Mucosa of descending colon (tissue), 3 donors: Measurements from ENCODE around the gene OPCML. TPM values are rescaled to one million over a fixed set of nuclear protein-coding genes. Genes with fewer than 3 reads are reported as not detected.

ENCODE experiments used
- ATAC-seq: fragments of 200-7000 bp; cut with Tn5 transposase; one replicate; pipeline ENCODE4 v1.9.1; 2020; ENCODE audit warnings: mild to moderate bottlenecking, moderate library complexity
- DNase-seq, 3 donors: peaks; one replicate each; pipeline ENCODE4 v3.0.0-alpha.2; 2020
- H3K36me3 ChIP-seq: fragments of 200-600 bp; one replicate; pipeline ENCODE4 v1.8.0; 2021; ENCODE audit warnings: low read depth, mild to moderate bottlenecking
- H3K4me1 ChIP-seq: fragments of 200-600 bp; one replicate; pipeline ENCODE4 v1.8.0; 2021; ENCODE audit warnings: low read depth, mild to moderate bottlenecking
- H3K4me3 ChIP-seq: fragments of 200-600 bp; one replicate; pipeline ENCODE4 v1.8.0; 2021; ENCODE audit warnings: mild to moderate bottlenecking
- H3K9me3 ChIP-seq: fragments of 200-600 bp; one replicate; pipeline ENCODE4 v1.8.0; 2021; ENCODE audit warnings: mild to moderate bottlenecking
- CTCF ChIP-seq: fragments of 200-600 bp; IDR thresholded peaks from one replicate; pipeline ENCODE4 v1.8.0; 2022; ENCODE audit warnings: antibody characterized with exemption, mild to moderate bottlenecking
- intact Hi-C, 2 donors: fragments of 100-400 bp; cut with DNase I in 1 of 2; cut with micrococcal nuclease in 1 of 2; formaldehyde crosslinking; loops; one replicate each; pipeline versions ENCODE4 v1.11.0 to v1.11.1; 2022; cut with DNase I, micrococcal nuclease
- total RNA-seq, 3 donors: library from RNA; stranded (reverse); fragmentation: NEBNext Ultra II Directional in 2 of 3; extraction: Animal tissue kit (Norgen Biotek cat#: 25700) in 2 of 3; gene quantifications; one replicate each; pipeline versions ENCODE4 v1.2.1 to v1.2.4, GENCODE V29; 2021 to 2023
- donor health status: DM: no; HTN: no; CAD: no; lungs with moderate emphysema.
- donor health status: DM: no; HTN: no; CAD: no.
- donor health status: DM: no; HTN: yes; CAD: no.

The OPCML gene
- total RNA-seq, 3 donors from 2014 or later: 0.10 to 0.47 TPM; not detected in 1

DNA sequence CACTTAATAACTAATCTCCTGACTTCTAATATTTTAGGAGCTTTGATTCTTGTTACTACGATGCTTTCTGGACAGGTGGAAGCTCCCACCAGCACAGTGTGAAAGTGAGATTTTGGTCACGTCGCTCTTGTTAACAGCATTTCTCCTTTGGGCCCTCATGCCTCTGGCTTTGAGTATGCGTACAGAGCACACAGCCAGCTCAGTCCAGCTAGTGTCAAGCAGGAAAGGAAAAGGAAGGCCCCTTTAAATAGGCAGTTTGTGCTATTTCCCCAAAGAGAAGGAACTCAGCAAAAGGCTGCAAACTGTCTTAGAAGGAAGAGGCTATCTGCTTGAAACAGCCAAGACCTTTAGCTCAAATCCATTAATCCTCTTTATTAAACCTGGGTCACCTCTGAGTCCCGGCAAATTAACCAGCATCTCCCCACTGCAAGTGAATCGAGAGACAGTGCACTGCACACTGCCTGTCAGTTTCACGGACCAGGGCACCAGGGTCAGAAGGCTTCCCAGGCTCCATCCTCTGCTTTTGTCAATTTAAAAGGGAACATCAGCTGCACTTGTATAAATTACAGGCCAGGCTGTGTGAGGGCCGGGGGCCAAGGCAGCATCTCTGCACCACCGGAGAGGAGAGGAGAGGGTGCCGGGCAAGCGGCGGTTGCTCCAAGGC lies 34.7 kb downstream of the OPCML start:
- Histone ChIP-seq H3K9me3 (no peaks in the 10 kb centered on the region), H3K36me3 (no peaks in the 10 kb centered on the region), H3K4me1 (no peaks in the 10 kb centered on the region), H3K4me3 (no peak overlapping the region)
- no peak for DNase-seq
- no peak for TF ChIP-seq CTCF
- intact Hi-C loops: no loop called here
- no peak for ATAC-seq

GRCh38 chr11:133492895-133493294 lies 39.4 kb downstream of the OPCML start:
- TF ChIP-seq CTCF: no peak
- no peaks in the 10 kb centered on the region for H3K9me3 ChIP-seq
- DNase-seq (no peak), ATAC-seq (no peak)
- intact Hi-C loops: no loop called here
- H3K4me1 ChIP-seq: no peaks in the 10 kb centered on the region
- H3K36me3 ChIP-seq: no peaks in the 10 kb centered on the region
- H3K4me3 ChIP-seq: no peak overlapping the region

GRCh38 chr11:133491680-133492383 lies 40.5 kb downstream of the OPCML start:
- Histone ChIP-seq H3K4me3 (no peak overlapping the region), H3K36me3 (no peaks in the 10 kb centered on the region), H3K4me1 (no peaks in the 10 kb centered on the region), H3K9me3 (no peaks in the 10 kb centered on the region)
- intact Hi-C loops: no loop called here
- TF ChIP-seq CTCF: no peak
- no peak for ATAC-seq
- no peak for DNase-seq

DNA sequence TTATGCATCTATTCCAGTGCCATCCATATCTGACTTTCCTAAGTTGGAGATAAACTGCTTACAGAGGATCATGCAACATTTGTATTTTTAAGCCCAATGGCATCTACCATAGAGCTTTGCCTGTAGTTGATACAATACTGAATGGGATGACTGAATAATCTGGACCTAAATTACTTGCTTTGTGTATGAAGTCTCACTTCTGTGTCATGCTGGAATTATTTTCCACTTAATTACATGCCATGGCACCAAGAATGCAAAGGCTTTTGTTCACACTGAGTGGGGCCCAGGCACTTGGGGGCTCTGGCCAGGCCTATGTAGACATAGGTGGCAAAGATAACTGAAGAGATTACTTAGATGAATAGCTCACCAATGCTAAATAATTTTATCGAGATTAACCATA lies 51.6 kb downstream of the OPCML start:
- H3K9me3 ChIP-seq: no peaks in the 10 kb centered on the region
- no peak overlapping the region for H3K4me3 ChIP-seq
- no peaks in the 10 kb centered on the region for H3K36me3 ChIP-seq
- TF ChIP-seq CTCF: no peak
- ATAC-seq (no peak), DNase-seq (no peak)
- no peaks in the 10 kb centered on the region for H3K4me1 ChIP-seq
- intact Hi-C loops: no loop called here

DNA sequence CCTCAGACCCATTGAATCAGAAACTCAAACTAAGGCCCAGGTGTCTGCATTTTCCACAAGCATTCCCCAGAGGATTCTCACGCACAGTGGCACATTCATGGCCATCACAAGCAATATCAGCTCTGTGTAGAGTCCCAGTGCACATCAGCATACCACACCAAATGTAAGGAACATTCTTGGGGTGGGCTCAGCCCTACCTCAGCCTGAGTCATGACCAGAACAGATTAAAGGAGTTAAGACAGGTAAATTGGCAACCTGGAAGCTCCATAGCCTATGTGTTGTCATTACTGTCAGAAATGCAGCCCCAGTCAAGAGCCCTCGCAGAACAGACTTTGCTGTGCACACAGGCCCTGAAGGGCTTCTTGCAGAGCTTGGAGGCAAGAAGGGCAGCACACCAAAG lies 53.1 kb downstream of the OPCML start:
- no peak overlapping the region for H3K4me3 ChIP-seq
- H3K4me1 ChIP-seq: no peaks in the 10 kb centered on the region
- H3K9me3 ChIP-seq: no peaks in the 10 kb centered on the region
- ATAC-seq: no peak
- H3K36me3 ChIP-seq: no peaks in the 10 kb centered on the region
- intact Hi-C loops: no loop called here
- TF ChIP-seq CTCF: no peak
- DNase-seq: no peak
